Left lung (tissue), 10 donors: Measurements from ENCODE around the gene ZNF318. TPM values are rescaled to one million over a fixed set of nuclear protein-coding genes. Genes with fewer than 3 reads are reported as not detected.
"Not testable (repeated sequence)": the region's sequence is repeated elsewhere in the genome, so short reads cannot be mapped to it uniquely, and the experiment has no call there.

Experiments
- ATAC-seq: fragments of 200-7000 bp; cut with Tn5 transposase; one replicate; pipeline ENCODE4 v1.9.1; 2020; ENCODE audit warnings: moderate library complexity
- DNase-seq, 4 donors: peaks; one replicate each; pipeline ENCODE4 v3.0.0-alpha.2; 2013 to 2020
- H3K27ac ChIP-seq, 2 donors: fragments of 200-600 bp; sonication (generic) in 1 of 2; one replicate each; pipeline versions ENCODE4 v1.5.0 to v1.8.0; 2020 to 2021
- H3K27me3 ChIP-seq, 2 donors: fragments of 200-600 bp; sonication (generic) in 1 of 2; one replicate each; pipeline versions ENCODE4 v1.5.0 to v1.8.0; 2020 to 2021
- H3K36me3 ChIP-seq, 2 donors: fragments of 200-600 bp; sonication (generic) in 1 of 2; one replicate each; pipeline versions ENCODE4 v1.5.0 to v1.8.0; 2020 to 2021
- H3K4me1 ChIP-seq, 2 donors: fragments of 200-600 bp; one replicate each; pipeline ENCODE4 v1.8.0; 2021
- H3K4me3 ChIP-seq, 2 donors: fragments of 200-600 bp; sonication (generic) in 1 of 2; one replicate each; pipeline versions ENCODE4 v1.5.0 to v1.8.0; 2020 to 2021; ENCODE audit warnings: mild to moderate bottlenecking in 1 of 2
- H3K9me3 ChIP-seq, 2 donors: fragments of 200-600 bp; sonication (generic) in 1 of 2; one replicate each; pipeline versions ENCODE4 v1.5.0 to v1.8.0; 2020 to 2021
- CTCF ChIP-seq, 2 donors: fragments of 200-600 bp; sonication (generic) in 1 of 2; IDR thresholded peaks; one replicate each; pipeline versions ENCODE4 v1.5.0 to v1.8.0; 2021; ENCODE audit warnings: antibody characterized with exemption in 2 of 2
- intact Hi-C, 2 donors: fragments of 100-400 bp; cut with DNase I; formaldehyde crosslinking; loops; one replicate each; pipeline versions ENCODE4 v1.11.2 to v1.14.2; 2022
- polyA plus RNA-seq, 6 donors: library from polyadenylated mRNA; unstranded; fragments of 120-200 nt; gene quantifications; one replicate each; pipeline ENCODE4 v1.2.1, GENCODE V29; 2013; ENCODE audit not compliant: insufficient read length in 6 of 6
- total RNA-seq, 2 donors: library from RNA; stranded (reverse); fragmentation: NEBNext Ultra II Directional; extraction: Animal tissue kit (Norgen Biotek cat#: 25700); gene quantifications; one replicate each; pipeline ENCODE4 v1.2.1, GENCODE V29; 2021
- donor health status: DM: no; HTN: yes; CAD: no.
- donor health status: DM: no; HTN: no; CAD: no.

The ZNF318 gene
- total and polyA plus RNA-seq, 8 donors = 13.3 to 37.6 (median 31.8) TPM

- H3K27ac ChIP-seq = no peak overlapping the region
- peaks cover 0 to 78% of the 10 kb centered on the region in 2 donors for H3K36me3 ChIP-seq
- no peak for TF ChIP-seq CTCF (IDR thresholded peaks at IDR 0.05)
- H3K4me3 ChIP-seq = no peak overlapping the region
- no peaks in the 10 kb centered on the region for H3K27me3 ChIP-seq
- no peaks in the 10 kb centered on the region for H3K9me3 ChIP-seq
- intact Hi-C loops = no loop called here
- DNase-seq (no peak), ATAC-seq (no peak)
- H3K4me1 ChIP-seq = no peaks in the 10 kb centered on the region
Measured at GRCh38 chr6:43347444-43347843, 22.0 kb downstream of the ZNF318 start.

- ATAC-seq = no peak
- no peak overlapping the region for H3K27ac ChIP-seq
- H3K4me3 ChIP-seq = no peak overlapping the region
- no peaks in the 10 kb centered on the region for H3K4me1 ChIP-seq
- no peaks in the 10 kb centered on the region for H3K27me3 ChIP-seq
- intact Hi-C loops = no loop called here
- no peaks in the 10 kb centered on the region for H3K9me3 ChIP-seq
- TF ChIP-seq CTCF (IDR thresholded peaks at IDR 0.05) = no peak
- no peak for DNase-seq
- H3K36me3 ChIP-seq = peaks cover 0 to 78% of the 10 kb centered on the region in 2 donors
Measured at GRCh38 chr6:43347021-43347420, 22.4 kb downstream of the ZNF318 start.

- H3K4me1 ChIP-seq, H3K4me3 ChIP-seq, intact Hi-C loops, ATAC-seq, H3K27me3 ChIP-seq, H3K9me3 ChIP-seq, H3K27ac ChIP-seq, DNase-seq: not testable (repeated sequence)
- H3K36me3 ChIP-seq = peaks cover 0 to 78% of the 10 kb centered on the region in 2 donors
Measured at GRCh38 chr6:43346243-43346642, 23.2 kb downstream of the ZNF318 start.

GRCh38 chr6:43339168-43339567, 30.3 kb downstream of the ZNF318 start:
- intact Hi-C loops = no loop called here
- H3K27me3 ChIP-seq = no peaks in the 10 kb centered on the region
- no peaks in the 10 kb centered on the region for H3K9me3 ChIP-seq
- H3K4me1 ChIP-seq = peaks cover 0 to 7% of the 10 kb centered on the region in 2 donors
- no peak for TF ChIP-seq CTCF (IDR thresholded peaks at IDR 0.05)
- no peak overlapping the region for H3K4me3 ChIP-seq
- no peak overlapping the region for H3K27ac ChIP-seq
- DNase-seq (no peak), ATAC-seq (no peak)
- H3K36me3 ChIP-seq = peaks cover 0 to 77% of the 10 kb centered on the region in 2 donors

- H3K4me3 ChIP-seq = no peak overlapping the region
- no peak for TF ChIP-seq CTCF (IDR thresholded peaks at IDR 0.05)
- DNase-seq (no peak), ATAC-seq (no peak)
- peaks cover 0 to 7% of the 10 kb centered on the region in 2 donors for H3K4me1 ChIP-seq
- H3K9me3 ChIP-seq = no peaks in the 10 kb centered on the region
- H3K36me3 ChIP-seq = peaks cover 0 to 71% of the 10 kb centered on the region in 2 donors
- no peak overlapping the region for H3K27ac ChIP-seq
- H3K27me3 ChIP-seq = no peaks in the 10 kb centered on the region
- intact Hi-C loops = no loop called here
Measured at GRCh38 chr6:43338243-43338642, 31.2 kb downstream of the ZNF318 start.

GRCh38 chr6:43336382-43336781, 33.1 kb downstream of the ZNF318 start:
- intact Hi-C loops = no loop called here
- H3K27me3 ChIP-seq = no peaks in the 10 kb centered on the region
- peaks cover 0 to 13% of the 10 kb centered on the region in 2 donors for H3K4me1 ChIP-seq
- ATAC-seq = no peak
- H3K9me3 ChIP-seq = no peaks in the 10 kb centered on the region
- no peak for TF ChIP-seq CTCF (IDR thresholded peaks at IDR 0.05)
- H3K4me3 ChIP-seq = no peak overlapping the region
- no peak overlapping the region for H3K27ac ChIP-seq
- H3K36me3 ChIP-seq = peaks cover 0 to 52% of the 10 kb centered on the region in 2 donors
- no peak for DNase-seq
